SK-N-SH (cell line): ENCODE measurements around the gene TPP1. TPM values are rescaled to one million over a fixed set of nuclear protein-coding genes. Genes with fewer than 3 reads are reported as not detected.

ENCODE experiments used
- CTCF ChIA-PET: fragments of 300-600, 350-600 bp; formaldehyde crosslinking; extraction: SDS; loops from one replicate; lab custom pipeline; 2021; lab: Yijun Ruan, JAX
- POLR2A ChIA-PET: fragments of 350-600 bp; sonication (Branson Sonifier 250); formaldehyde crosslinking; extraction: SDS; loops from one replicate; lab custom pipeline; 2020; ENCODE audit warnings: antibody characterized with exemption, inconsistent platforms; lab: Yijun Ruan, JAX
- DNase-seq: peaks from one replicate; pipeline ENCODE4 v3.0.0; 2012
- H2AFZ ChIP-seq: fragments of 200-600 bp; sonication (generic); 2 replicates; pipeline ENCODE4 v1.8.1; 2016; ENCODE audit warnings: antibody characterized with exemption, mild to moderate bottlenecking, low read depth
- H3F3A ChIP-seq: fragments of 200-600 bp; sonication (generic); replicated peaks from 2 replicates; pipeline ENCODE3; 2016; ENCODE audit warnings: antibody characterized with exemption, mild to moderate bottlenecking; ENCODE audit not compliant: insufficient read depth
- H3K27ac ChIP-seq, 2 experiments: fragments of 200-500 bp in 1 of 2; fragments of 200-600 bp in 1 of 2; sonication (Bioruptor generic) in 1 of 2; sonication (generic), shearing (Covaris generic) in 1 of 2; 2 replicates each; pipeline versions ENCODE4 v1.5.1 to v1.6.1; 2014 to 2016; ENCODE audit warnings: low read depth in 2 of 2, inconsistent platforms in 1 of 2, low read length in 1 of 2, mild to moderate bottlenecking in 1 of 2, mixed read lengths in 1 of 2
- H3K27me3 ChIP-seq: fragments of 200-600 bp; sonication (generic), shearing (Covaris generic); 2 replicates; pipeline ENCODE4 v1.6.1; 2016; ENCODE audit warnings: mixed run types; ENCODE audit not compliant: insufficient read depth
- H3K36me3 ChIP-seq, 2 experiments: fragments of 200-500 bp in 1 of 2; fragments of 200-600 bp in 1 of 2; sonication (Bioruptor generic) in 1 of 2; sonication (generic) in 1 of 2; replicated peaks in 1 of 2; 2 replicates each; pipeline versions ENCODE3 to v1.5.1; 2014 to 2016; ENCODE audit warnings: low read length in 1 of 2, mild to moderate bottlenecking in 1 of 2; ENCODE audit not compliant: insufficient read depth in 2 of 2, control insufficient read depth in 1 of 2
- H3K4me1 ChIP-seq, 2 experiments: fragments of 200-500 bp in 1 of 2; fragments of 200-600 bp in 1 of 2; sonication (Bioruptor generic) in 1 of 2; sonication (generic), shearing (Covaris generic) in 1 of 2; 2 replicates each; pipeline versions ENCODE4 v1.5.1 to v1.6.1; 2014 to 2016; ENCODE audit warnings: low read depth in 1 of 2, low read length in 1 of 2, mixed run types in 1 of 2; ENCODE audit not compliant: insufficient read depth in 2 of 2, control insufficient read depth in 1 of 2
- H3K4me2 ChIP-seq: fragments of 200-600 bp; sonication (generic), shearing (Covaris generic); 2 replicates; pipeline ENCODE4 v1.6.1; 2017; ENCODE audit warnings: mixed run types
- H3K4me3 ChIP-seq, 2 experiments: fragments of 200-500 bp in 1 of 2; fragments of 200-600 bp in 1 of 2; sonication (Bioruptor generic) in 1 of 2; sonication (generic), shearing (Covaris generic) in 1 of 2; 2 replicates each; pipeline versions ENCODE4 v1.5.1 to v1.8.1; 2014 to 2016; ENCODE audit warnings: low read depth in 2 of 2, inconsistent platforms in 1 of 2, low read length in 1 of 2, mild to moderate bottlenecking in 1 of 2, mixed read lengths in 1 of 2, moderate library complexity in 1 of 2
- H3K79me2 ChIP-seq: fragments of 200-600 bp; sonication (generic); 2 replicates; pipeline ENCODE4 v1.8.1; 2017; ENCODE audit warnings: mild to moderate bottlenecking; ENCODE audit not compliant: insufficient read depth
- H3K9ac ChIP-seq: fragments of 200-600 bp; sonication (generic); 2 replicates; pipeline ENCODE4 v1.6.1; 2017; ENCODE audit warnings: mixed run types
- H3K9me2 ChIP-seq: fragments of 200-600 bp; sonication (generic); 2 replicates; pipeline ENCODE4 v1.6.1; 2017; ENCODE audit warnings: mixed run types
- H3K9me3 ChIP-seq: fragments of 200-600 bp; sonication (generic); 2 replicates; pipeline ENCODE4 v1.6.1; 2017; ENCODE audit warnings: mixed run types, mild to moderate bottlenecking, moderate library complexity
- H4K20me1 ChIP-seq: fragments of 200-600 bp; sonication (generic); 2 replicates; pipeline ENCODE4 v1.6.1; 2017; ENCODE audit warnings: mild to moderate bottlenecking, mixed run types; ENCODE audit not compliant: insufficient read depth
- EP300 ChIP-seq, 2 experiments: IDR thresholded peaks; 2 replicates each; pipeline versions ENCODE4 v1.4.0 to v1.6.1; 2012; ENCODE audit warnings: borderline replicate concordance in 1 of 2, low read depth in 1 of 2, low read length in 1 of 2
- EZH2phosphoT487 ChIP-seq: fragments of 200-600 bp; sonication (generic); IDR thresholded peaks from 2 replicates; pipeline ENCODE4 v1.6.1; 2017; ENCODE audit warnings: low read depth, mixed run types, mild to moderate bottlenecking, antibody characterized with exemption, moderate library complexity, borderline replicate concordance
- FOSL2 ChIP-seq: IDR thresholded peaks from 2 replicates; pipeline ENCODE4 v1.4.0; 2012; ENCODE audit warnings: low read depth, mild to moderate bottlenecking, moderate library complexity, borderline replicate concordance
- NRF1 ChIP-seq: IDR thresholded peaks from 2 replicates; pipeline ENCODE4 v1.6.1; 2012; ENCODE audit warnings: low read depth, mild to moderate bottlenecking, low read length
- SIN3A ChIP-seq: IDR thresholded peaks from 2 replicates; pipeline ENCODE4 v1.6.1; 2012; ENCODE audit warnings: low read depth, mild to moderate bottlenecking, low read length, moderate library complexity, borderline replicate concordance
- TAF1 ChIP-seq: IDR thresholded peaks from 2 replicates; pipeline ENCODE4 v1.6.1; 2012; ENCODE audit warnings: low read depth, mild to moderate bottlenecking, low read length, moderate library complexity, borderline replicate concordance
- YY1 ChIP-seq: IDR thresholded peaks from 2 replicates; pipeline ENCODE4 v1.4.0; 2012; ENCODE audit warnings: low read depth, mild to moderate bottlenecking
- WGBS: methylation state at CpG from one replicate; pipeline ENCODE4 v1.1.6; 2017; ENCODE audit warnings: low lambda C conversion rate; 5-methylcytosine and 5-hydroxymethylcytosine counted together
- polyA plus RNA-seq, 3 experiments: library from polyadenylated mRNA; depleted of rRNA; stranded (reverse); fragments of >200 nt; gene quantifications; 2 replicates each; pipeline ENCODE4 v1.2.3, GENCODE V29; 2012
- TF ChIP-seq, protein P1 (sequence below): IDR thresholded peaks from 2 replicates; pipeline ENCODE4 v1.4.0; 2012; ENCODE audit warnings: low read depth, borderline replicate concordance
- TF ChIP-seq, protein P2 (sequence below): fragments of 200-600 bp; sonication (generic); IDR thresholded peaks from 2 replicates; pipeline ENCODE4 v1.6.1; 2017; ENCODE audit warnings: antibody characterized with exemption, mild to moderate bottlenecking, moderate library complexity

Gene TPP1
- polyA plus RNA-seq, 1 of the 3 experiments (the other 2 are of a cell fraction) = 105 TPM

GRCh38 chr11:6653097-6653496, 33.9 kb upstream of the TPP1 start (continued):
- TF ChIP-seq, protein P1, sequence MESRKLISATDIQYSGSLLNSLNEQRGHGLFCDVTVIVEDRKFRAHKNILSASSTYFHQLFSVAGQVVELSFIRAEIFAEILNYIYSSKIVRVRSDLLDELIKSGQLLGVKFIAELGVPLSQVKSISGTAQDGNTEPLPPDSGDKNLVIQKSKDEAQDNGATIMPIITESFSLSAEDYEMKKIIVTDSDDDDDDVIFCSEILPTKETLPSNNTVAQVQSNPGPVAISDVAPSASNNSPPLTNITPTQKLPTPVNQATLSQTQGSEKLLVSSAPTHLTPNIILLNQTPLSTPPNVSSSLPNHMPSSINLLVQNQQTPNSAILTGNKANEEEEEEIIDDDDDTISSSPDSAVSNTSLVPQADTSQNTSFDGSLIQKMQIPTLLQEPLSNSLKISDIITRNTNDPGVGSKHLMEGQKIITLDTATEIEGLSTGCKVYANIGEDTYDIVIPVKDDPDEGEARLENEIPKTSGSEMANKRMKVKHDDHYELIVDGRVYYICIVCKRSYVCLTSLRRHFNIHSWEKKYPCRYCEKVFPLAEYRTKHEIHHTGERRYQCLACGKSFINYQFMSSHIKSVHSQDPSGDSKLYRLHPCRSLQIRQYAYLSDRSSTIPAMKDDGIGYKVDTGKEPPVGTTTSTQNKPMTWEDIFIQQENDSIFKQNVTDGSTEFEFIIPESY = no peak
- TF ChIP-seq SIN3A = no peak
- TF ChIP-seq, protein P2, sequence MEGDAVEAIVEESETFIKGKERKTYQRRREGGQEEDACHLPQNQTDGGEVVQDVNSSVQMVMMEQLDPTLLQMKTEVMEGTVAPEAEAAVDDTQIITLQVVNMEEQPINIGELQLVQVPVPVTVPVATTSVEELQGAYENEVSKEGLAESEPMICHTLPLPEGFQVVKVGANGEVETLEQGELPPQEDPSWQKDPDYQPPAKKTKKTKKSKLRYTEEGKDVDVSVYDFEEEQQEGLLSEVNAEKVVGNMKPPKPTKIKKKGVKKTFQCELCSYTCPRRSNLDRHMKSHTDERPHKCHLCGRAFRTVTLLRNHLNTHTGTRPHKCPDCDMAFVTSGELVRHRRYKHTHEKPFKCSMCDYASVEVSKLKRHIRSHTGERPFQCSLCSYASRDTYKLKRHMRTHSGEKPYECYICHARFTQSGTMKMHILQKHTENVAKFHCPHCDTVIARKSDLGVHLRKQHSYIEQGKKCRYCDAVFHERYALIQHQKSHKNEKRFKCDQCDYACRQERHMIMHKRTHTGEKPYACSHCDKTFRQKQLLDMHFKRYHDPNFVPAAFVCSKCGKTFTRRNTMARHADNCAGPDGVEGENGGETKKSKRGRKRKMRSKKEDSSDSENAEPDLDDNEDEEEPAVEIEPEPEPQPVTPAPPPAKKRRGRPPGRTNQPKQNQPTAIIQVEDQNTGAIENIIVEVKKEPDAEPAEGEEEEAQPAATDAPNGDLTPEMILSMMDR = no peak

- no peak overlapping the region for H3K4me2 ChIP-seq
- no peak overlapping the region for H2AFZ ChIP-seq
- no peaks in the 10 kb centered on the region for H3K79me2 ChIP-seq
- POLR2A ChIA-PET = interaction anchor here (0.9 kb wide), 1 partner anchor 44 kb away, joined by 3 read pairs; no protein-coding TSS in a partner anchor
- CTCF ChIA-PET = interaction anchor here (1.5 kb wide), 1 partner anchor 31 kb away, joined by 4 read pairs; the partner anchor contains the start of gene MRPL17
- no peak for DNase-seq
- H3K4me1 ChIP-seq = peaks cover 0 to 47% of the 10 kb centered on the region in 2 experiments; a peak in 1 of 4 replicates
- TF ChIP-seq EP300 (IDR thresholded peaks at IDR 0.05; ENCODE audit: borderline replicate concordance in 1 of 2, low read depth in 1 of 2, low read length in 1 of 2) = no peak
- TF ChIP-seq YY1 = no peak
- TF ChIP-seq FOSL2 = no peak
- TF ChIP-seq, protein P1 = no peak
- TF ChIP-seq EZH2phosphoT487 = no peak
- TF ChIP-seq NRF1 = no peak
- no peak for TF ChIP-seq TAF1
- TF ChIP-seq, all 33 proteins: peak for 0
- Histone ChIP-seq H3K27me3 (no peaks in the 10 kb centered on the region), H3K27ac (no peak overlapping the region), H3F3A (peaks cover under 1% of the 10 kb centered on the region), H3K9ac (no peak overlapping the region), H3K4me3 (no peak overlapping the region), H3K36me3 (no peaks in the 10 kb centered on the region), H4K20me1 (no peaks in the 10 kb centered on the region), H3K9me2 (no peaks in the 10 kb centered on the region), H3K9me3 (no peaks in the 10 kb centered on the region)
- 84% methylated on average over 3 of the region's 3 CpGs for WGBS
Observed at GRCh38 chr11:6652182-6652581, 33.0 kb upstream of the TPP1 start.
